Liver (tissue), 3 donors: ENCODE results near the gene NOP14.
"Not testable (repeated sequence)": the region's sequence is repeated elsewhere in the genome, so short reads cannot be mapped to it uniquely, and the experiment has no call there.

Source experiments
- CTCF ChIP-seq: fragments of 150-350 bp; IDR thresholded peaks from 2 replicates; pipeline ENCODE4 v1.5.1; 2017; ENCODE audit warnings: improper control_type of control experiment, low read depth, low read length; ENCODE audit not compliant: missing input control
- EGR1 ChIP-seq, 2 donors: IDR thresholded peaks; 2 replicates each; pipeline ENCODE4 v1.6.1; 2016 to 2018; ENCODE audit warnings: antibody characterized with exemption in 2 of 2, low read depth in 2 of 2
- MAX ChIP-seq: IDR thresholded peaks from 2 replicates; pipeline ENCODE4 v1.6.1; 2016; ENCODE audit warnings: antibody characterized with exemption
- RAD21 ChIP-seq, 2 donors: IDR thresholded peaks; 2 replicates each; pipeline ENCODE4 v1.6.1; 2016; ENCODE audit warnings: antibody characterized with exemption in 2 of 2, mild to moderate bottlenecking in 2 of 2
- REST ChIP-seq: IDR thresholded peaks from 2 replicates; pipeline ENCODE4 v1.6.1; 2016; ENCODE audit warnings: antibody characterized with exemption, mild to moderate bottlenecking
- RXRA ChIP-seq, 2 donors: IDR thresholded peaks; 2 replicates each; pipeline ENCODE4 v1.6.1; 2017 to 2018; ENCODE audit warnings: antibody characterized with exemption in 2 of 2, mild to moderate bottlenecking in 1 of 2
- SP1 ChIP-seq: IDR thresholded peaks from 2 replicates; pipeline ENCODE4 v1.6.1; 2018; ENCODE audit warnings: antibody characterized with exemption, mild to moderate bottlenecking
- TAF1 ChIP-seq: conservative IDR thresholded peaks from 2 replicates; pipeline ENCODE4 v1.6.1; 2016; ENCODE audit warnings: antibody characterized with exemption, mild to moderate bottlenecking
- donor health status: healthy.
- donor health status: healthy.

GRCh38 chr4:2916696-2917095, 46.5 kb downstream of the NOP14 start:
- TF ChIP-seq RAD21 (IDR thresholded peaks at IDR 0.05); CTCF; REST; EGR1 (IDR thresholded peaks at IDR 0.05; ENCODE audit: low read depth in 2 of 2); MAX; TAF1; SP1; RXRA (IDR thresholded peaks at IDR 0.05): not testable (repeated sequence)
